Measurements from ENCODE around the gene SORL1.

SORL1 gene

DNA sequence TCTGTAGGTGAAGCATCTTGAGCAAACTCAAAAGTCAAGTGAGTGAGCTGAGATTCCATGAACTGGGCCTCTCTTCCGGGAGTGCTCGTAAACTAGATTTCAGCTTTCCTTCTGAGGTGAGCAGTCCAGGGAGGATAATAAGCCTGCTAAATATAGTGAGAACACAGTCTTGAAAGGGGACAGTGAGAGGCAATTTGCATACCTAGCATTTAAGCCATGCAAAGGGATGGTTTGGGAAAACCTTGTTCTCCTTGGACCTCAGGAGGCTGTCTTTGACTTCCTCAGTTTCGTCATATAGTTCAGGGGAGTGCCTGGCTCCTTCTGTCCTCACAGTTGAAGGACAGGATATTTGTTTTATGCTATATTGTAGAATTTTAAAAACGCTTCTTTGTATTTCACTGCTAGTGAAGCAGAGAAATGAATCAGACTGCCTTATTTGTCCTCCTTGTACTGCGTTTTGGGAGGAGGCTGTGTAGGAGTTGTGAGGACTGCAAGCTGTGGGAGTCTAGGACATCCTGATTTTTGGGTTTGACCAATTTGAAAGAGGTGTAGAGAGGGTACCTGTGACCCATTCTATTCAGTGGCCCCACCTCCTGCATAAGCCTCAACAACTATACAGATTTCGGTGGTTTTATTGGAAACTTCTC is 11.7 kb downstream of the SORL1 start:
- Histone ChIP-seq H3K27ac (no peak overlapping the region), H3K4me3 (ENCODE audit: low read depth, low read length) (no peak overlapping the region), H3K27me3 (replicated peaks) (peaks cover 2% of the 10 kb centered on the region), H3K36me3 (replicated peaks) (no peaks in the 10 kb centered on the region)
- DNase-seq: no peak
- in situ Hi-C loops (cut with HindIII; ENCODE audit: low pct_ligation_motif_present, low sequenced_read_pairs): no loop called here
- TF ChIP-seq, protein P1, sequence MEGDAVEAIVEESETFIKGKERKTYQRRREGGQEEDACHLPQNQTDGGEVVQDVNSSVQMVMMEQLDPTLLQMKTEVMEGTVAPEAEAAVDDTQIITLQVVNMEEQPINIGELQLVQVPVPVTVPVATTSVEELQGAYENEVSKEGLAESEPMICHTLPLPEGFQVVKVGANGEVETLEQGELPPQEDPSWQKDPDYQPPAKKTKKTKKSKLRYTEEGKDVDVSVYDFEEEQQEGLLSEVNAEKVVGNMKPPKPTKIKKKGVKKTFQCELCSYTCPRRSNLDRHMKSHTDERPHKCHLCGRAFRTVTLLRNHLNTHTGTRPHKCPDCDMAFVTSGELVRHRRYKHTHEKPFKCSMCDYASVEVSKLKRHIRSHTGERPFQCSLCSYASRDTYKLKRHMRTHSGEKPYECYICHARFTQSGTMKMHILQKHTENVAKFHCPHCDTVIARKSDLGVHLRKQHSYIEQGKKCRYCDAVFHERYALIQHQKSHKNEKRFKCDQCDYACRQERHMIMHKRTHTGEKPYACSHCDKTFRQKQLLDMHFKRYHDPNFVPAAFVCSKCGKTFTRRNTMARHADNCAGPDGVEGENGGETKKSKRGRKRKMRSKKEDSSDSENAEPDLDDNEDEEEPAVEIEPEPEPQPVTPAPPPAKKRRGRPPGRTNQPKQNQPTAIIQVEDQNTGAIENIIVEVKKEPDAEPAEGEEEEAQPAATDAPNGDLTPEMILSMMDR (IDR thresholded peaks at IDR 0.05; ENCODE audit: low read depth, low read length, missing control alignments): no peak

DNA sequence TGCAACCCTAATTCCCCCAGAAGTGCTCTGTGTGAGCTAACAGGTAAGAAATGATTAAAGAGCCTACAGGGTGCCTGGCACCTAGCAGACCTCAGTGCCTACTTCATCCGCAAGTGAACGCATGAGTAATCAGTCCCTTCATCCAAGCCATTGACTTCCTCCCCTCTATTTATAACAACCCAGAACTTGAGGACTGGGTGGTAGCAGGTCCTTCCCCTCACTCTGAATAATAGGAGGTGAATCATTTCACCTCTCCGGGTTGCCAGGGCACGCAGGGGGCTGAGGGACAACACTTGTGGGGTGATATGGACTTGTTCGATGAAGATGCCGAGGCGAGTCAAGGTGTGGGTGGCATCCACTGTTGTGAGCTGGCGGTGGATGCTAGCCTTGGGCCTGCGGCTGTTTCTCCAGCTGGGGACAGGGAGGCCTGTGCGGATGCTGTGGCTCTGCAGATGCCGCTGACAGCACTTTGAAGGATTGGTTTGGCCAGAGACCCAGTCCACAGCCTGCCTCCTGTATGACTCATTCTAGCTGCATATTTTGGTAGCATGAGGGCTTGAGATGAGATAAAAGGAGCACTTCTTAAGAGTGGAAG is 12.3 kb downstream of the SORL1 start:
- Histone ChIP-seq H3K4me3 (ENCODE audit: low read depth, low read length) (no peak overlapping the region), H3K36me3 (replicated peaks) (no peaks in the 10 kb centered on the region), H3K27me3 (replicated peaks) (no peaks in the 10 kb centered on the region), H3K27ac (no peak overlapping the region)
- TF ChIP-seq, protein P1 (IDR thresholded peaks at IDR 0.05; ENCODE audit: low read depth, low read length, missing control alignments): no peak
- in situ Hi-C loops (cut with HindIII; ENCODE audit: low pct_ligation_motif_present, low sequenced_read_pairs): no loop called here
- DNase-seq: peak; percentile 88

GRCh38 chr11:121465709-121466062 is 13.6 kb downstream of the SORL1 start:
- DNase-seq: no peak
- Histone ChIP-seq H3K36me3 (replicated peaks) (no peaks in the 10 kb centered on the region), H3K4me3 (ENCODE audit: low read depth, low read length) (no peak overlapping the region), H3K27me3 (replicated peaks) (no peaks in the 10 kb centered on the region), H3K27ac (no peak overlapping the region)
- in situ Hi-C loops (cut with HindIII; ENCODE audit: low pct_ligation_motif_present, low sequenced_read_pairs): no loop called here
- TF ChIP-seq, protein P1 (IDR thresholded peaks at IDR 0.05; ENCODE audit: low read depth, low read length, missing control alignments): no peak

DNA sequence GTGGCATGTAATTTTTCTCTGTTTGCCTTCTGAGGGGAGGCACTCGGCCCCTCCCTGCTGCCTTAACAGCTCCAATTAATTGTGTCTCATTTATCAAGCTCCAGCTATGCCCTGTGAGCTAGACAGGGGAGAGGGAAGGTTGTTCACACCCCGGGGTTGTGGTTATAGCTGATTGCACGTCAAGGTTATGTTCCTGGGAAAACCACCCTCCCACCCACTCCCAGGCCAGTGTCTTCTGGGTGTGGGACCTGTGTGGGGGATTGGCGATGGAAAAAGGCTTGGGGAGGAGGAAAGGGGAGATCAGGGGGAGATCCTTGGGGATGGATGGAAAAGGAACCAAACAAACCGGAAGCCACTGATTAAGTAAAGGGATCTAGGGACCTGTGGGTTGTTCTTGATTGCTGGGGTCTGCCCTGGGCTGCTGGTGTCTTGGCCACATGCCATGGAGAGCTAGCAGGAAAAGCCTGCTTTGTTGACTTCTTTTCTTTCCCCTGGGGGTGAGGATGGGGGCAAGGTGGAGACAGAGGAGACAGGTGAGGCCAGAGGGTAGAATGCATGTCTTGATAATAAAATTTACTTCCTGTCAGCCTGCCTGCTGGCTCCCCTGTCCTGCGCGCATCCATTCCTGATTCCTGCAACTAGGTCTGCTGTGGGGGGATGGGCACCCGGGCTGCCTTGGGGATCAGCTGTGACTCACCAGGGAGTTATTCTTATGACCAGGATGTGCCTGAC is 14.1 kb downstream of the SORL1 start:
- H3K27ac ChIP-seq: no peak overlapping the region
- TF ChIP-seq, protein P1 (IDR thresholded peaks at IDR 0.05; ENCODE audit: low read depth, low read length, missing control alignments): no peak
- H3K36me3 ChIP-seq (replicated peaks): no peaks in the 10 kb centered on the region
- no peaks in the 10 kb centered on the region for H3K27me3 ChIP-seq (replicated peaks)
- peak; percentile 92 for DNase-seq
- in situ Hi-C loops (cut with HindIII; ENCODE audit: low pct_ligation_motif_present, low sequenced_read_pairs): no loop called here
- H3K4me3 ChIP-seq (ENCODE audit: low read depth, low read length): no peak overlapping the region

DNA sequence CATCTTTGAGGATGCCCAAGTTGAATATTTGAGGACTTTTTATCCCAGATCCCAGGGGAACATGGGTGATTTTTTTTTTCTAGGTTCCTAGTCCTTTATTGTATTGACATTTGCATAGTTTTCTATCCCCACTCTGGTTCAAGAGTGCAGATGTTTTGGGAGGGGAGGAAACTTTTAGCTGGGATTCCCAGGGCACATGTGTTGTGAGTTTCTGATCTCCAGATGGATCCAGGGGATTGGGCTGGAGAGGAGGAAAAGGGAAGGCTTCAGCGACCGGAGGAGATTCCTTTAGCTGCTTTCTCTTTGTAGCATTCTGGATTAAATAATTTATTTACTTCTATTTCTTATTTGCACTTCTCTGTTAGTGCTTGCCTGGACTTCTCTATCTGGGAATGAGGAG is 15.4 kb downstream of the SORL1 start:
- no peaks in the 10 kb centered on the region for H3K27me3 ChIP-seq (replicated peaks)
- H3K27ac ChIP-seq: no peak overlapping the region
- H3K36me3 ChIP-seq (replicated peaks): no peaks in the 10 kb centered on the region
- TF ChIP-seq, protein P1 (IDR thresholded peaks at IDR 0.05; ENCODE audit: low read depth, low read length, missing control alignments): no peak
- in situ Hi-C loops (cut with HindIII; ENCODE audit: low pct_ligation_motif_present, low sequenced_read_pairs): no loop called here
- H3K4me3 ChIP-seq (ENCODE audit: low read depth, low read length): no peak overlapping the region
- DNase-seq: no peak

Measured in brain microvascular endothelial cell (primary cell).